ENCODE measurements around the gene MMP15. TPM values are rescaled to one million over a fixed set of nuclear protein-coding genes. Genes with fewer than 3 reads are reported as not detected.

MMP15 gene
- total RNA-seq, 1 donor from 2014 or later: 1.3 TPM

DNA sequence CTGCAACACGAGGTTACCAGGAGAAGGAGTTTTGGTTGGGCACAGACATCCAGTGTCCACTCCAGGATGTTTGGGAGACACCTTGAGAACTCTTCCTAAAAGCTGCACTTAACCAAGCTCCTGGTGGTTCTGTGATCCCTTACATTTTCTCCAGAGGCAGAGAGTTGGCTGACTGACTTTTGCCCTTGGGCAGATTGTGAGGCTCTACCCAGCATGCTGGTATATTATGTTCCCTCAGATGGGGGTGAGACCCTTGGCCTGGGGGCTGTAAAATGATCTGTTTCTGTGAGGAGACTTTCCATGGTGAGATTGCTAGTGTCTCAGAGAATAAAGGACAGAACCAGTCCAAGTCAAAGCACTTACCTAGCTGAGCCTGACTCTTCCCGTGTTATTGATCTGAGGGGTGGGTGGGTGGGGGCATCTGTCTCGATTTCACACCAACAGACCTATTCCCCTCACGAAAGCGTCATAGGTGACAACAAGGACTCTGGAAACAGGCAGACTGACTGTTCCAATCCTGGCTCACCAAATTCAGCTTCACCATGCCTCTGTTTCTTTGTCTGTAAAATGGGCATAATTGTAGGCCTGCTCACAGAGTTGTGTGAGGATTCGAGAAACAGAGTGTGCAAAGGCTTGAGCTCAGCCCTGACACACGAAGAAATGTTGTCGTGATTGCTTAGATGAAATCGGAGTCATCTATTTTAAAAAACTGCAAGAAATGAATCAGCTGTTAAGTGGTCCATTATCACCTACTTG, 12.2 kb upstream of the MMP15 start:
- DNase-seq (ENCODE audit: low spot score): no peak
- Mint-ChIP-seq H3K27me3 (ENCODE audit: low read depth) (no peaks in the 10 kb centered on the region), H3K27ac (no peak overlapping the region), H3K9me3 (no peaks in the 10 kb centered on the region), H3K4me3 (ENCODE audit: low read depth) (no peak overlapping the region), H3K4me1 (ENCODE audit: low read depth) (no peaks in the 10 kb centered on the region), H3K36me3 (ENCODE audit: low read depth) (peaks cover 17% of the 10 kb centered on the region)
- intact Hi-C loops (cut with micrococcal nuclease): no loop called here

DNA sequence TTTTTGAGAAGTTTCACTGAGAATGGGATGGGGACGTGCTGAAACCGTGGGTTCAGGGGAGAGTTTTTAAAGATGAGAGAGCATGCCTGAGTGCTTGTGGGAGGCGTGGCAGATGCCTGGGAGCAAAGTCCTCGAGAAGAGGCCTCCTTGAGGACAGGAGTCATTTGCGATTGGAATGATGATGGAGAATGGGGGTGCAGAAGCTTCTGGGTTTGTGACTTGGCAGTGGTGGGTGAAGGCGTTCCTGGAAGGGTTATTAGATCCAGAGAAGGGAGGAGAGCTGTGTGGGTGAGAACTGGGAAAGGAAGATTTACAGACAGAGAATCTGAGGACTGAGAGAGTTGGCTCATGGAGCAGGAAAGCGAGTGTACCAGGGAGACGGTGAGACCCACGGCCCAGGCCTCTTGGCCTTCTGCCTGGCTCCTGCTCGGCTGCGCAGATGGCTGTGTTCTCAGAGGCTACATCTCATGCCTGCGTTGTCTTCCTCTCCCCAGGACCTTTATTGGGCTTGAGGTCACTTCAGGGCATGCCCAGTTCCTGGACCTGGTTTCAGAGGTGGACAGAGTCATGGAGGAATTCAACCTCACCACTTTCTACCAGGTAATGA, 8.6 kb upstream of the MMP15 start:
- H3K9me3 Mint-ChIP-seq: no peaks in the 10 kb centered on the region
- no peak overlapping the region for H3K27ac Mint-ChIP-seq
- intact Hi-C loops (cut with micrococcal nuclease): no loop called here
- no peaks in the 10 kb centered on the region for H3K36me3 Mint-ChIP-seq (ENCODE audit: low read depth)
- no peak overlapping the region for H3K4me3 Mint-ChIP-seq (ENCODE audit: low read depth)
- H3K4me1 Mint-ChIP-seq (ENCODE audit: low read depth): peaks cover 4% of the 10 kb centered on the region
- no peaks in the 10 kb centered on the region for H3K27me3 Mint-ChIP-seq (ENCODE audit: low read depth)
- no peak for DNase-seq (ENCODE audit: low spot score)

DNA sequence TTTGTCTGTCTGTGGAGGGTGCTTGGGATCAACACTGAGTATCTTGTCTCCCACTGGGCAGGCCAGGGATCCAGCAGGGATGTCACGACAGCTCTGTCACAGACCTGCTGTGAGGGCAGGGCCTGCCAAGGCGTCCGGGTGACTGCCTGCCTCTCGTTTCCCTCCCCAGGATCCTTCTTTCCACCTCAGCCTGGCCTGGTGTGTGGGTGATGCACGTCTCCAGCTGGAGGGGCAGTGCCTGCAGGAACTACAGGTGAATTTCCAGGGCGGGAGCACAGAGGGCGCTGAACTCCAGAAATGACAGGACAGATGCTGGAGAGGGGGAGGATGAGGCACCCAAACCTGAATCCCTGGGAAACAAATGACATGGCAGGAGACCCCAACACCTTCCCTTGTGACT, 6.8 kb upstream of the MMP15 start:
- Mint-ChIP-seq H3K4me3 (ENCODE audit: low read depth) (no peak overlapping the region), H3K9me3 (no peaks in the 10 kb centered on the region), H3K27me3 (ENCODE audit: low read depth) (peaks cover 3% of the 10 kb centered on the region), H3K36me3 (ENCODE audit: low read depth) (no peaks in the 10 kb centered on the region), H3K27ac (no peak overlapping the region), H3K4me1 (ENCODE audit: low read depth) (peaks cover 6% of the 10 kb centered on the region)
- intact Hi-C loops (cut with micrococcal nuclease): no loop called here
- no peak for DNase-seq (ENCODE audit: low spot score)

DNA sequence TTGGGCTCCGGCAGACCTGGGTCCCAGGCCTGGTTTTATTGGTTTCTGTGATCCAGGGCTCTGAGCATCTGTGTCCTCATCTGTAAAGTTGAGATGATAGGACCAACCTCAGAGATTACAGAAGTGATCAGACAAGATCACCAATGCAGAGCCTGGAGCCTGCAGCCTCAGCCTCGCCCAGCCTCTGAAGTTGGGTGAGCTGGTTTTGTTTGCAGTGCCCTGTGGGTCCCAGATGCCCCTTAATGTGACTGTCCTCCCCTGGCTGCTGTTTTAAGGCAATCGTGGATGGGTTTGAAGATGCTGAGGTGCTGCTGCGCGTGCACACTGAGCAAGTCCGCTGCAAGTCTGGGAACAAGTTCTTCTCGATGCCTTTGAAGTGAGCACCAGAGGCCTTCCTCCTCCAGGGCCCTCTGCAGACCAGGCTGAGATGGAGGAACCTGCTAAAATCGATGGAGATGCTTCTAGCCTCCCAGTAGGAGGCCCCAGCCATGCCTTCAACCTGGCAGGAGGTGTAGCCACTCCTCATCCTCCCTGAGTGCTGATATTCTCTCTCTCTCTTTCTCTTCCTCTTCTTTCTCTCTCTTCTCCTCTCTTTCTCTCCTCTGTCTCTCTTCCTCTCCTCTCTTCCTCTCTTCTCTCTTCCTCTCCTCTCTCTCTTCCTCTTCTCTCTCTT, 5.6 kb upstream of the MMP15 start:
- no peaks in the 10 kb centered on the region for H3K9me3 Mint-ChIP-seq
- no peaks in the 10 kb centered on the region for H3K36me3 Mint-ChIP-seq (ENCODE audit: low read depth)
- H3K4me3 Mint-ChIP-seq (ENCODE audit: low read depth): no peak overlapping the region
- peaks cover 10% of the 10 kb centered on the region for H3K27me3 Mint-ChIP-seq (ENCODE audit: low read depth)
- DNase-seq (ENCODE audit: low spot score): no peak
- intact Hi-C loops (cut with micrococcal nuclease): loop anchor here (1.0 to 10.0 kb wide), 3 partner anchors 107 to 285 kb away; partner anchors contain the start of gene CSNK2A2
- no peak overlapping the region for H3K27ac Mint-ChIP-seq
- peaks cover 10% of the 10 kb centered on the region for H3K4me1 Mint-ChIP-seq (ENCODE audit: low read depth)

DNA sequence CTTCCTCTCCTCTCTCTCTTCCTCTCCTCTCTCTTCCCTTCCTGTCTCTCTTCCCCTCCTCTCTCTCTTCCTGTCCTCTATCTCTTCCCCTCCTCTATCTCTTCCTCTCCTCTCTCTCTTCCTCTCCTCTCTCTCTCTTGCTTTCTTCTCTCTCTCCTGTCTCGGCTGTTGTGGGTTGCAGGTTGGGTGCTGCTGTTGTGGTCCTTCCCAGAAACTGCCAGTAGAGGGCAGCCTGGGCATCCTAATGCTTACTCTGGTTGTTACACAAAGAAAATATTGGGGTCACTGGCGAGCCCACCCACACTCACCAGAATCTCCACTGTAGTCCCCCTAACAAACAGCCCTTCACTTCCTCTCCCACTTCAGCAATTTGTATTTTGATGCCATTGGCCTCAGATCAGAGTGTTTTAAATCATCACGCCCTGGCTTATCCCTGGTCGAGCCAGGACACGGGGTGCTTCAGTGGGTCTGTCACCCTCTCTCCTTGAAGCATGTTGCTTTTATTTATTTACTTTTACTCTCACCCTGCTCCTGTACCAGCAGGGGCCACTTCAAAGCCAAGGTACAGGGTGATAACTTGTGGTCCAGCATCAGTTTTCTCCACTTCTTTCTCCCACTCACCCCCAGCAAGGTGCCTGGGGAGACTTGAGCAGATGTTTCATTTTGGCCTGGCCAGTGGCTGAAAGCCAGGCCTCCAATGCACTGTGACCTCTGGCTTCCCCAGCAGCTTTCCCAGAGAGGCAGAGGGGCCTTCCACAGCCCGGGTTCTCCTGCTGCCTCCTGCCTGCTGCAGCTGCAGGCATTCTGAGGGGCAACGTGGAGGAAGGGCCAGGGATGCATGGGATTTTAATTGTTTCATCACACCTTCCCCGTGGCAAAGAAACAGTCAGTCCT, 4.7 kb upstream of the MMP15 start:
- H3K9me3 Mint-ChIP-seq: no peaks in the 10 kb centered on the region
- no peak overlapping the region for H3K4me3 Mint-ChIP-seq (ENCODE audit: low read depth)
- H3K4me1 Mint-ChIP-seq (ENCODE audit: low read depth): peaks cover 11% of the 10 kb centered on the region

DNA sequence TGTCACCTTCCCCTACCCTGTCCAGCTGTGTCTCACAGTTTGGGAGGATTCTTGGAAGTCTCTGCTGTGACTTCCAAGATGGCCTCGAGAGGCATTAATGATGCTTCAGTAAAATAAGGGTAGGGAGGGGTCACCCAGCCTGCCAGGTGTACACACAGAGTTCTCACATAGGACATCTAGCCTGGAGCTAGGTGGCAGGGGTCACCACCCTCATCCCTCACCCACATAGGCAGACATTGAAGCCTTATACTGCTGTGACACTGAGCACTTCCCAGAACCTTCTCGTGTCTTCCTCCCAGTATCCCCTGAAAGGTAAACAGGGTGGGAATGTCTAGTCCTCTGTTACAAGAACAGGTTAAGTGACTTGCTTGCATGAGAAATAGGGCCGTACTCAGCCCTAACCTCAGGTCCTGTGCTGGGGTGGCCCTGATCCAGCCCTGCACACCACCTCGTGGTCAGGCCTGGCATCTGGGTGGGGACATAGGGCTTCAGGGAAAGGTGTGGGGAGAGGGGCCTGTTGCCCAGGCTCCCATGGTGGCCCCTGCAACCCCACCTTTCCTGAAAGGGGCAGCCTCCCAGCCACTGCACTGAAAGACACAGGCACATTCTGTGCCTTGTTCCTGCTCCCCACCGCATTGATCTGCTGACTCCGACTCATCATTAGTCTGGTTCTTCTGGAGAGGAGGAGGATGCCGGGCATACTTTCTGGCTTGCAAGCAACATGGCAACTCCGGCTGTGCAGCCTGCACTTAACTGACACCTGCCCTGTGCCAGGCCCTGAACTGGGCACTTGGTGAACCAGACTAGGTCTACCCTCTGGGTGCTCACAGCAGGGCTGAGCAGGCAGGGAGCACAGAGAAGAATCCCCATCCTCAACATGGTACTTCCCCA, 3.6 kb upstream of the MMP15 start:
- Mint-ChIP-seq H3K4me1 (ENCODE audit: low read depth) (peaks cover 11% of the 10 kb centered on the region), H3K9me3 (no peaks in the 10 kb centered on the region), H3K27ac (no peak overlapping the region), H3K27me3 (ENCODE audit: low read depth) (peaks cover 11% of the 10 kb centered on the region), H3K36me3 (ENCODE audit: low read depth) (no peaks in the 10 kb centered on the region), H3K4me3 (ENCODE audit: low read depth) (no peak overlapping the region)
- no peak for DNase-seq (ENCODE audit: low spot score)
- intact Hi-C loops (cut with micrococcal nuclease): loop anchor here (10.0 kb wide), 2 partner anchors 173 to 283 kb away; partner anchors contain the start of gene CSNK2A2

More for the DNA sequence above, 4.7 kb upstream of the MMP15 start:
- intact Hi-C loops (cut with micrococcal nuclease): loop anchor here (1.0 to 10.0 kb wide), 3 partner anchors 106 to 284 kb away; partner anchors contain the start of gene CSNK2A2
- H3K36me3 Mint-ChIP-seq (ENCODE audit: low read depth): no peaks in the 10 kb centered on the region
- peak overlapping the region; percentile 26 for H3K27ac Mint-ChIP-seq
- H3K27me3 Mint-ChIP-seq (ENCODE audit: low read depth): peaks cover 11% of the 10 kb centered on the region
- DNase-seq (ENCODE audit: low spot score): peak; percentile 43

DNA sequence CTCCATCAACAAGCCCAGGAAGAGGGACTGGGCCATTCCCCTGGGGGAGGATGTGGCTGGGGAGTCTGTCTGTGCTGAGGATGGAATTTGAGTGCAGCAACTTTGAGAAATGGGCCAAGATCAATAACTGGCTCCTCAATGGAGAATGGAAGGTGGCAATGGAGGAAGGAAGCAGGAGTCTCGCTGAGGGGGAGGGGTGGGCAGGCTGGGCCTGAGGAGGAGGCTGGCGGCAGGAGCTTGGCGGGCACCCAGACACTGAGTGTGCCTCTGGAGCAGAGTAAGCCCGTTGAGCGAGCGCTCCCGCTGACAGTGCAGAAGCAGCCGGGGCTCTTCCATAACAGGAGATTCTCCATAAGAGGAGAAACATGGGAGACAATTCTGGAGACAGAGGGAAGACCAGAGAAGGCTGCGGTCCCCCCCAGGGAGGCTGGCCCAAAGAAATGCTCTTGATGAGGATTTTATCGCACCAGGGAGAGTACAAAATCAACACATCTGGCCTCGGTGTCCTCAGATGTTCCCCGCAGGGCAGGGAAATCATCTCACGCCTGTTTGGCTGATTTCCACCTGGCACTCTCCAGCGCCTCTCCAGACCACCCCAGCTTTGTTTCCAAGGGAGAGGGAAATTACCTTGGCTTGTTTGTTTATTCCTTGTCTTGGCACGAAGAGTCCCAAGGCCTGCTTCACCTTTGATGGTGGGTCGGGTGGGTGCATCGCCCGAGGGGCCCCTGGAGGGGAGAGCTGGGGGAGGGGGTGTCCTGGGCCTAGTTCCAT, 2.8 kb upstream of the MMP15 start:
- Mint-ChIP-seq H3K27me3 (ENCODE audit: low read depth) (peaks cover 11% of the 10 kb centered on the region), H3K9me3 (no peaks in the 10 kb centered on the region), H3K4me1 (ENCODE audit: low read depth) (peaks cover 11% of the 10 kb centered on the region), H3K27ac (no peak overlapping the region), H3K4me3 (ENCODE audit: low read depth) (no peak overlapping the region), H3K36me3 (ENCODE audit: low read depth) (no peaks in the 10 kb centered on the region)
- intact Hi-C loops (cut with micrococcal nuclease): loop anchor here (10.0 kb wide), 2 partner anchors 172 to 282 kb away; partner anchors contain the start of gene CSNK2A2
- DNase-seq (ENCODE audit: low spot score): no peak

DNA sequence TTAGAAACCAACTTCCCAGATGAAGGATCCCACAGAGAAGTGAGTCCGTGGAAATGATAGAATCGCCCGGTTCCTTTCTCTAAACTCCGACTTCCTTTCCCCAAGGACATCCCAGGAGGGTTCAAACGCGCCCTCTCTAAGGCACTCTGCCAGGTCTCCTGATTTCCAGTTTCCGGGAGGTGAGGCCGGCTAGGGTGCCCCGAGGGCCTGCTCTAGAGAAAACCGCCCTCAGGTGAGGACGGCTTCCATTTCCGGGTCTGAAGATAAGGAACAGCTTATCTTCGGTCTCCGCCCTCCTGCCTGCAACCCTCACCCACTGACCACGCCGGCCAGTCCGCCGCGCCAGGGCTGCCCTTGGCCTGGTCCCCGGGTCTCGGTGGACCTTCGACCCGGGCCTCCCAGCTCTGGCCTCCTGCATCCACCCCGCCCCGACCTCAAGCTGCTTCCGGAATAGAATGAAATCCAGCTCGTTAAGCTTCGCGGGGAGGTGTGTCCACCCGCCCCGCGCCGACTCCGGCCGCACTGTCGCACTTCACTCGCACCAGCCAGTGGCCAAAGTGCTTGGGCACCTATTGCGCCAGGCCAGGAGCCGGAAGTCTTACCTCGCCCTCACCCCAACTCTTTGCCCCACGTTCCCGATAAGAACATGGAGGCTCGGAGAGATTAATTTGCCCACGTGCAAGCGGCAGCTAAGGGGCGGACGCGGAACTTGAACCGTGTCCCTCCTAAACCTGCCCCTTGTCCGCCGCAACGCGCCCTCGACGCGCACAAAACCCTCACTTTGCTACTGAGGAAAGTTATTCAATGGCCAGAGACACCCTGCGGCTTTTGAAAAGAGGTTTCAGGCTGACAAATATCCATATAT, 836 bp upstream of the MMP15 start:
- DNase-seq (ENCODE audit: low spot score): no peak
- no peaks in the 10 kb centered on the region for H3K9me3 Mint-ChIP-seq
- H3K4me1 Mint-ChIP-seq (ENCODE audit: low read depth): peaks cover 11% of the 10 kb centered on the region
- H3K27ac Mint-ChIP-seq: peak overlapping the region; percentile 72
- no peaks in the 10 kb centered on the region for H3K36me3 Mint-ChIP-seq (ENCODE audit: low read depth)
- peak overlapping the region; percentile 85 for H3K4me3 Mint-ChIP-seq (ENCODE audit: low read depth)
- intact Hi-C loops (cut with micrococcal nuclease): loop anchor here (1.0 to 10.0 kb wide), 3 partner anchors 105 to 280 kb away; partner anchors contain the start of genes CFAP20 and CSNK2A2
- peaks cover 20% of the 10 kb centered on the region for H3K27me3 Mint-ChIP-seq (ENCODE audit: low read depth)

DNA sequence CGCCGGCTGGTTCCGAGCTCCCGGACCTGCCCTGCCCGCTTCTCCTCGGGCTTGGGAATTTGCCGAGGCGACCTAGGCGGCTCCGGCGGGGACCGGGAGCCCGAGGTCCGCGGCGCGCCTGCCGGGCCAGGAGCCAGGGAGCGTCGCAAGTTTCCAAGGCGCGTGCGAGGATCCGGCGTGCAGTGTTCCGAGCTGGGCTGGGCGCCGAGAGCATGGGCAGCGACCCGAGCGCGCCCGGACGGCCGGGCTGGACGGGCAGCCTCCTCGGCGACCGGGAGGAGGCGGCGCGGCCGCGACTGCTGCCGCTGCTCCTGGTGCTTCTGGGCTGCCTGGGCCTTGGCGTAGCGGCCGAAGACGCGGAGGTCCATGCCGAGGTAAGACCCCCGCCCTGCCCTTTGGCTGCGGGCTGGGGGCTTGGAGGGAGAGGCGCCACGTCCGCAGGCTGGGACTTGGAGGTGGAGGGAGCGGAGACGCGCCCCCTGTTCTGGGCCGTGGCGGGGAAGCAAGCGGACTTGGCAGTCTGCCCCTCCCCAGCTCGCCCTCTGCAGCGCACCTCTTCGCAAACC, 668 bp downstream of the MMP15 start:
- DNase-seq (ENCODE audit: low spot score): no peak

DNA sequence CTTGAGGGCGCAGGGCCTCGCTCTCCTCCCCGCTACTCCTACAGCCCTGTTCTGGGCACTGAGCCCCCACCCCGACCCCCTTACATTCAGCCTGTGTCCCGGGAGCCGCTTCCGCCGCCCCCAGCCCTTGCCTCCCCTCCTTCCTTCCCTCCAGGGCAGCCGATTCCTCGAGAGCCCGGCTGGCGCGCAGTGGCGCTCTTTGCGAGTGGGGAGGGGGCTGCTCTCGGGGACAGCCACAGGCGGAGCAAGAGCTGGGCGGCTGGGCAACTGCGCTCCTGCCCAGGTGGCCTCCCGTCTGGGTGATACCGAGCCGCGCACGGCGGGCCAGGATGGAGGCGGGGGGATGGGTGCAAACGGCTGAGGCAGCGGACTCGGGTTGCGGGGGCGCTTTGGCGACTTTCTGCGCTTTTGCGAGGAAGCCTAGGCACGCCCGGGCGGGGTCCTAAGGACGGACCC, 1.2 kb downstream of the MMP15 start:
- peaks cover 6% of the 10 kb centered on the region for H3K4me1 Mint-ChIP-seq (ENCODE audit: low read depth)
- intact Hi-C loops (cut with micrococcal nuclease): loop anchor here (10.0 kb wide), 2 partner anchors 168 to 278 kb away; partner anchors contain the start of gene CSNK2A2
- H3K4me3 Mint-ChIP-seq (ENCODE audit: low read depth): peak overlapping the region; percentile 56
- DNase-seq (ENCODE audit: low spot score): no peak
- no peaks in the 10 kb centered on the region for H3K9me3 Mint-ChIP-seq
- H3K27me3 Mint-ChIP-seq (ENCODE audit: low read depth): peaks cover 21% of the 10 kb centered on the region
- no peaks in the 10 kb centered on the region for H3K36me3 Mint-ChIP-seq (ENCODE audit: low read depth)
- H3K27ac Mint-ChIP-seq: no peak overlapping the region

More for the DNA sequence above, 668 bp downstream of the MMP15 start:
- H3K27me3 Mint-ChIP-seq (ENCODE audit: low read depth): peaks cover 21% of the 10 kb centered on the region
- H3K27ac Mint-ChIP-seq: no peak overlapping the region
- H3K9me3 Mint-ChIP-seq: no peaks in the 10 kb centered on the region
- H3K4me1 Mint-ChIP-seq (ENCODE audit: low read depth): peaks cover 6% of the 10 kb centered on the region
- H3K4me3 Mint-ChIP-seq (ENCODE audit: low read depth): peak overlapping the region; percentile 56
- H3K36me3 Mint-ChIP-seq (ENCODE audit: low read depth): no peaks in the 10 kb centered on the region
- intact Hi-C loops (cut with micrococcal nuclease): loop anchor here (10.0 kb wide), 2 partner anchors 169 to 279 kb away; partner anchors contain the start of gene CSNK2A2

Measured in activated T-helper 2 cell treated with anti-CD3 and anti-CD28 coated beads, Interferon-gamma antibody, Interleukin-2, Interleukin-4, amounts not matched to agents 10 μg/mL and 5 μg/mL and 100 μg/mL, durations not matched to agents 14 hours and 24 hours and 36 hours (primary cell).